Activated T-cell treated with anti-CD3 and anti-CD28 coated beads, Interleukin-2, amount 50 U/mL, for 24 hours (primary cell): ENCODE measurements around the gene STAMBPL1.

Experiments used
- DNase-seq: peaks from one replicate; pipeline ENCODE4 v3.0.0-alpha.2; 2020
- H3K27ac Mint-ChIP-seq: 2 replicates; pipeline ENCODE4 v1.8.0; 2020; ENCODE audit warnings: mild to moderate bottlenecking, mixed read lengths
- H3K27me3 Mint-ChIP-seq: 2 replicates; pipeline ENCODE4 v1.8.0; 2020; ENCODE audit warnings: mixed read lengths
- H3K36me3 Mint-ChIP-seq: 2 replicates; pipeline ENCODE4 v1.8.0; 2020; ENCODE audit warnings: low read depth, mixed read lengths
- H3K4me1 Mint-ChIP-seq: 2 replicates; pipeline ENCODE4 v1.8.0; 2020; ENCODE audit warnings: low read depth, mixed read lengths
- H3K4me3 Mint-ChIP-seq: 2 replicates; pipeline ENCODE4 v1.8.0; 2020; ENCODE audit warnings: mild to moderate bottlenecking, moderate library complexity, mixed read lengths
- H3K9me3 Mint-ChIP-seq: 2 replicates; pipeline ENCODE4 v1.8.0; 2020; ENCODE audit warnings: mixed read lengths

Gene STAMBPL1

GRCh38 chr10:88895250-88895649, 15.2 kb downstream of the STAMBPL1 start:
- no peak for DNase-seq
- H3K27ac Mint-ChIP-seq, result no peak overlapping the region
- H3K4me3 Mint-ChIP-seq, result no peak overlapping the region
- peaks cover 72% of the 10 kb centered on the region for H3K4me1 Mint-ChIP-seq
- H3K27me3 Mint-ChIP-seq, result no peaks in the 10 kb centered on the region
- H3K36me3 Mint-ChIP-seq, result peaks cover 34% of the 10 kb centered on the region
- H3K9me3 Mint-ChIP-seq, result no peaks in the 10 kb centered on the region

- Mint-ChIP-seq H3K27me3 (no peaks in the 10 kb centered on the region), H3K9me3 (no peaks in the 10 kb centered on the region), H3K4me1 (peaks cover 78% of the 10 kb centered on the region), H3K4me3 (peak overlapping the region; percentile 47), H3K36me3 (peaks cover 37% of the 10 kb centered on the region), H3K27ac (peak overlapping the region; percentile 92)
- DNase-seq, result no peak
These were observed 16.4 kb downstream of the STAMBPL1 start for GRCh38 chr10:88896372-88896993.

- H3K36me3 Mint-ChIP-seq, result peaks cover 42% of the 10 kb centered on the region
- H3K27me3 Mint-ChIP-seq, result no peaks in the 10 kb centered on the region
- H3K4me1 Mint-ChIP-seq, result peaks cover 82% of the 10 kb centered on the region
- no peaks in the 10 kb centered on the region for H3K9me3 Mint-ChIP-seq
- peak overlapping the region; percentile 47 for H3K4me3 Mint-ChIP-seq
- peak overlapping the region; percentile 92 for H3K27ac Mint-ChIP-seq
- DNase-seq, result no peak
These were observed 17.2 kb downstream of the STAMBPL1 start for GRCh38 chr10:88896994-88897853.

- Mint-ChIP-seq H3K9me3 (no peaks in the 10 kb centered on the region), H3K27me3 (no peaks in the 10 kb centered on the region), H3K27ac (peak overlapping the region; percentile 59), H3K36me3 (peaks cover 50% of the 10 kb centered on the region), H3K4me3 (no peak overlapping the region), H3K4me1 (peaks cover 87% of the 10 kb centered on the region)
- no peak for DNase-seq
These were observed 18.7 kb downstream of the STAMBPL1 start for GRCh38 chr10:88898727-88899126.

GRCh38 chr10:88899886-88900285, 19.8 kb downstream of the STAMBPL1 start:
- Mint-ChIP-seq H3K4me1 (peaks cover 79% of the 10 kb centered on the region), H3K36me3 (peaks cover 54% of the 10 kb centered on the region), H3K27ac (peak overlapping the region; percentile 24), H3K27me3 (no peaks in the 10 kb centered on the region), H3K4me3 (no peak overlapping the region), H3K9me3 (no peaks in the 10 kb centered on the region)
- no peak for DNase-seq

- Mint-ChIP-seq H3K4me1 (peaks cover 66% of the 10 kb centered on the region), H3K4me3 (peak overlapping the region; percentile 49), H3K36me3 (peaks cover 57% of the 10 kb centered on the region), H3K9me3 (no peaks in the 10 kb centered on the region), H3K27me3 (no peaks in the 10 kb centered on the region), H3K27ac (peak overlapping the region; percentile 94)
- DNase-seq, result no peak
These were observed 21.4 kb downstream of the STAMBPL1 start for GRCh38 chr10:88901206-88901983.

DNA sequence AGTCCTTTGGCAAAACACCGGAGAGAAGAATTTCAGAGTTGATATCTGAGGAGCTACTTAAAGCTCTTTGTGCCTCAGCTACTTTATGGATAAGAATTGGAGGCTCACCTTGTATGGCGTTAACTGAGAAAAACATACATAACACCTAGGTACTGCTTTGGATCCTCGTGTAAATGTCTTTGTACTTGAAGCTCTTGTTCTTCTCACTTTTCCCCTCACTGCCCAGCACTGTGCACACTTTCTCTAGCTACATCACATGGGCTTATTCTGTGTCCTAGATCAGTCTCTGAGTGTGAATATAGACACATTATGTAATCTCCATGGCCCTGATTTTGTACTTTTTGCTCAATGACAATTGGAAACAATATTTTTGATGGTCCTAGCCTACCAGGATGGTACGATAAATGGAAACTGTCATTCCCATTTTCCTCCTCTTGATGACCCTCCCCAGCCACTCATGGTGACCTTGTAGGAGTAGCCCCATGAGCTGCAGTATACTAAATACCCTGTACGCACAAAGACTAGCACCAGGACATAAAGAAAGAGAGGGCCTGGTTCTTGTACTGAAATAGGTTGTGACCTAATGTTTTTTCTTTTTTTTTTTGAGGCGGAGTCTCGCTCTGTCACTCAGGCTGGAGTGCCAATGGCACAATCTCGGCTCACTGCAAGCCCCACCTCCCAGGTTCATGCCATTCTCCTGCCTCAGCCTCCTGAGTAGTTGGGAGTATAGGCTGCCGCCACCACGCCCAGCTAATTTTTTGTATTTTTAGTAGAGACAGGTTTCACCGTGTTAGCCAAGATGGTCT, 22.1 kb downstream of the STAMBPL1 start:
- H3K36me3 Mint-ChIP-seq, result peaks cover 59% of the 10 kb centered on the region

DNA sequence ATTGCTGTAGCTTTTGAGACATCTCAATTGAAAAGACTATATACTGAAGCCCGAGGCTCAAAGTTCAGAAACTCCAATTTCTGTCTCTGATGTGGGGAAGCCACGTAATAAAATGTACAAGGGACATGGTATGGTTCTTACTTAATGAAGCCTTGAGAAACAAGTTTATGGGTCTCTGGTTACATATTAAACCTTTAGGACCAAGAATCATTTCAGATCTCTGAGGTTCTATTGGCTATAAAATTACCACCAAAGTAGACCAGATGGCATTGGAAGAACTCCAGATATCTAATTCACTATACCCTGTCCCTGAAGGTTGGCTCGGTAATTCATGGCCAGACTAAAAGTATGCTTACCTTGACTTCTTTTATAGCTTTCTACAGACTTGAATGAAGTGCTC, 23.7 kb downstream of the STAMBPL1 start:
- H3K4me1 Mint-ChIP-seq, result peaks cover 60% of the 10 kb centered on the region

More for the DNA sequence above, 22.1 kb downstream of the STAMBPL1 start:
- Mint-ChIP-seq H3K4me3 (peak overlapping the region; percentile 49), H3K9me3 (no peaks in the 10 kb centered on the region), H3K27ac (peak overlapping the region; percentile 94), H3K27me3 (no peaks in the 10 kb centered on the region), H3K4me1 (peaks cover 60% of the 10 kb centered on the region)
- DNase-seq, result no peak

DNA sequence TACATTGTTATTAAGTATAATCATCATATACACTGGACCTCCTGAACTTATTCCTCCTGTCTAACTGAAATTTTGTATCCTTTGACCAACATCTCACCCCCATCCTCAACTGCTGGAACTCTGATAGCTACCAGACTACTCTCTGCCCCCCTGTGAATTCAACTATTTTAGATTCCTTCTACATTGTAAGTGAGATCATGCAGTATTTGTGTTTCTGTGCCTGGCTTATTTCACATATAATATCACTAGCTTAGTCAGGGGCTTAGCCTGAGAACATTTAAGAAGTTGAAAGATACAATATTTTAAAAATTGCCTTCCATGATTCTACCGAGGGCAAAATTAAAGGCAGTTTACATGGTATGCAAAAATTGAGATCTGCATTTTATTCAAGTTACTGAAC, 26.9 kb downstream of the STAMBPL1 start:
- no peak for DNase-seq
- Mint-ChIP-seq H3K27me3 (no peaks in the 10 kb centered on the region), H3K27ac (peak overlapping the region; percentile 47), H3K36me3 (peaks cover 87% of the 10 kb centered on the region), H3K4me3 (no peak overlapping the region), H3K9me3 (no peaks in the 10 kb centered on the region), H3K4me1 (peaks cover 37% of the 10 kb centered on the region)

More for the DNA sequence above, 23.7 kb downstream of the STAMBPL1 start:
- DNase-seq, result no peak
- Mint-ChIP-seq H3K36me3 (peaks cover 73% of the 10 kb centered on the region), H3K27ac (no peak overlapping the region), H3K27me3 (no peaks in the 10 kb centered on the region), H3K9me3 (no peaks in the 10 kb centered on the region), H3K4me3 (no peak overlapping the region)

DNA sequence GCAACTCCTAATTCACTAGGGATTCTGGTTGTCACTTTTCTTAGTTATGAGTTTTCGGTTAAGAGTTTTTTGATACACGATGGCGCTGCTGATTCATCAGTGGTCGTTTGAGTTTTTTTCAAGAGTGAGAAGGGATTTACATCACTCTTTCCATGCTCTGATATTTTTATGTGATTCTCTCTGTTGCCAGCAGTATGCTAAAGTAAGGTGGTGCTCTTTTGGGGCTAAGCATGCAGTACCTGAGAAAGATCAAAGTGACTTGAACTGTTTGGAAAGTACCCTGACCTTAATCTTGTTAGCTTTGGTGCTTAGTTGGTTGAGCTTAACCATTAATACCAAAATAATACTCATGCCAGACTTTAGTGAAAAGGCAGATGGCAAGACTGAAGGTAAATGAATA, 28.1 kb downstream of the STAMBPL1 start:
- H3K4me3 Mint-ChIP-seq, result no peak overlapping the region
- no peaks in the 10 kb centered on the region for H3K27me3 Mint-ChIP-seq
- DNase-seq, result no peak
- peak overlapping the region; percentile 79 for H3K27ac Mint-ChIP-seq
- no peaks in the 10 kb centered on the region for H3K9me3 Mint-ChIP-seq
- peaks cover 26% of the 10 kb centered on the region for H3K4me1 Mint-ChIP-seq
- H3K36me3 Mint-ChIP-seq, result peaks cover 87% of the 10 kb centered on the region

DNA sequence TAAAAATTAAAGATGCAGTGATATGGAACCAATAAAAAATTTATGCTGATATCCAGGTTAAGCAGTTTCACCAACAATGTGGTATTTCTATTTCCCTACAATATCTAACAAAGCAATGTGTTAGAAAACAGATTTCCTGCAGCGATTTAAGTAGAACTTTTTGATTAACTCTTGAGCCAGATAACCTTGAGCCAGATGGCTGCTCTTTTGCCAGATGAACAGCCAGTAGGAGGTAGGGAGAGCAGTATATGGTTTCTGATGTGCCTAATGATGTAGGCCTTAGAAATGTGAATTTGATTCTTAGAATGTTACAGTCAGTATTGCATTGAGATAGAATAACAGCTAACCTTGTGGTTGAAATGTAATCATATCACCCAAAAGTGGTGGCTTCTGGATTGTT, 31.1 kb downstream of the STAMBPL1 start:
- H3K4me3 Mint-ChIP-seq, result no peak overlapping the region
- no peak overlapping the region for H3K27ac Mint-ChIP-seq
- H3K9me3 Mint-ChIP-seq, result no peaks in the 10 kb centered on the region
- no peak for DNase-seq
- H3K36me3 Mint-ChIP-seq, result peaks cover 83% of the 10 kb centered on the region
- H3K4me1 Mint-ChIP-seq, result peaks cover 26% of the 10 kb centered on the region
- no peaks in the 10 kb centered on the region for H3K27me3 Mint-ChIP-seq

DNA sequence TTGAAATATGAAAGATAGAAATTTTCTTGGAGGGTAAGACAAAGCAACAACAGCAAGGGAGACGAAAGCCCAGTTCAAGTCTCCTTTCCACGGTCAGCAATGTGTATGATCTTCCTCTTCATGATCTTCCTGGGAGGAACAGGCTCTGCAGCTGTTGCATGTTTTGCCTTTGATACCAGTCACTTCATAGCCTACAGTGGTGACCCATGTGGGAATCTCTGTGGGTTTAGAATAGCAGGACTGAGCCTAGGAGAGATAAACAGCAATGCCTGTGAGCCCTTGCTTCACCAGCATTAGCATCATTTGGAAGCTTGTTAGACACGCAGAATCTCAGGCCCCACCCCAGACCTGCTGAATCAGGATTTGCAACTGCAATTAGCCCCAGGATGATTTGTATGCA, 31.8 kb downstream of the STAMBPL1 start:
- Mint-ChIP-seq H3K4me3 (no peak overlapping the region), H3K27me3 (no peaks in the 10 kb centered on the region), H3K4me1 (peaks cover 26% of the 10 kb centered on the region), H3K27ac (no peak overlapping the region), H3K9me3 (no peaks in the 10 kb centered on the region), H3K36me3 (peaks cover 86% of the 10 kb centered on the region)
- no peak for DNase-seq

GRCh38 chr10:88913127-88913526, 33.1 kb downstream of the STAMBPL1 start:
- Mint-ChIP-seq H3K36me3 (peaks cover 87% of the 10 kb centered on the region), H3K4me1 (peaks cover 16% of the 10 kb centered on the region), H3K27me3 (no peaks in the 10 kb centered on the region), H3K4me3 (no peak overlapping the region), H3K9me3 (no peaks in the 10 kb centered on the region), H3K27ac (no peak overlapping the region)
- no peak for DNase-seq

DNA sequence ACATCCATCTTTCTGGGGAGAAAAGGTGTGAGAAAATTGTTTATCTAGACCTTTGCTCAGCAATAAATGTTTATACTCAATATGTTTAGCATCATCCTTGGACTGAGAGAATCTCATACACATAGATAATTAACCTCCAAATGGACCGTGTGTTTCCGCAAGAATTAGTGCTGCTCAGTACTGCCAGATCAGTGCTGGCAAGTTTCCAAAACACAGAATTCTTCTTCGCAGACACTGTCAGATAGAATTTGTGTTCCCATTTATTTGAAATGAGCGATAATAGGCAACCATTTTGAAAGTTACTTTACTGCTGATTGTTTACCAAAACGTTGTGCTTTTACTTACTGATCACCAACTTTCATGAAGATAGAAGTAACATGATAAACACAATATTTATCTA, 33.7 kb downstream of the STAMBPL1 start:
- DNase-seq, result no peak
- H3K27ac Mint-ChIP-seq, result no peak overlapping the region
- H3K4me1 Mint-ChIP-seq, result peaks cover 10% of the 10 kb centered on the region
- no peaks in the 10 kb centered on the region for H3K9me3 Mint-ChIP-seq
- H3K36me3 Mint-ChIP-seq, result peaks cover 86% of the 10 kb centered on the region
- no peak overlapping the region for H3K4me3 Mint-ChIP-seq
- no peaks in the 10 kb centered on the region for H3K27me3 Mint-ChIP-seq
